NCI-H2029 treated with DMSO at 0.1 percent for 48 hours (cell line): ENCODE measurements around the gene TPRKB.
"Not testable (repeated sequence)": the region's sequence is repeated elsewhere in the genome, so short reads cannot be mapped to it uniquely, and the experiment has no call there.

Experiments
- DNase-seq: peaks from one replicate; lab custom pipeline; 2025; lab: John Stamatoyannopoulos, UW

TPRKB gene

DNA sequence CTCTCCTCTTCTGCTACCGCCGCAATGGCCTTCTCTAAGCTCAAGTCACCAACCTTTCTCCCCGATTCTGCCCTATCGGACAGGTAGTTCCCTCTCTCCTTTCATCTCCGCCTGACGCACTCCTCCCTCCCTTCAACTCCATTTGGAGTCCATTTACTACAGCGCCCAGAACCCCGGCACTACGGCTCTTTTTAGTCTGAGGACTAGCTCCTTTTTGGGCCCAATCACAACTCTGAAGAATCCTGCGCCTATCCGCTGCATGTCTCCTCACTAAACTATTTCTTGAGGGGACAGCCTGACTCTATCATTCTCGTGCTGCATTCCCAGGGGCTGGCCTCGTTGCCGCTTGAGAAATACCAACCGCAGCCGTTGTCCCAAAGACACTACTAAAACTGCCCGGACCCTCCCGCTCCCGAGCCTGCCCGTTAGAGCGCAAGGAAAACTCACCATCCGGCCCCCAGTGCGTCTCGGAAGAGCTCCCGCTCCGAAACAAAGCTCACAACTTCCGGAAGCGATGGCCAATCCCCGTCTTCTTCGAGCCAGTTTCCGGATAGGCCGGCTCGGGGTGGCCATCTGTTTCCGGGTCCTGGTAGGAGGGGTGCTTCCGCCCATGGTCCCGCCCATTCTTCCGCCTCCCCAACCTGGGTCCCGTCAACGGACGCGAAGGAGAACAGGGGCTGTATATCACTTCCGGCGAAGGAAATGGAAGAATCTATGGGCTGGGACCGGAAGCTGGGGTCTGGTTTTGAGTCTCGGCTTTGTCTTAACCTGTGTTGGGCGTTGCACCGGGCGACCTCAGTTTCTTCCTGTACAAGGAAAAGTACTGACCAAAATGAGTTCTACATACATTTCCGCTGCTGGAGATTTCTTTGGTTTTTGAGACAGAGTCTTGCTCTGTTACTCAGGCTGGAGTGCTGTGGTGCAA lies at the start of gene TPRKB:
TPRKB (minus strand) TSS at position 491 of the 925 bp plus-strand sequence. CDS start 2,776 bp downstream, outside the sequence.
- DNase-seq = peak; percentile 84

DNA sequence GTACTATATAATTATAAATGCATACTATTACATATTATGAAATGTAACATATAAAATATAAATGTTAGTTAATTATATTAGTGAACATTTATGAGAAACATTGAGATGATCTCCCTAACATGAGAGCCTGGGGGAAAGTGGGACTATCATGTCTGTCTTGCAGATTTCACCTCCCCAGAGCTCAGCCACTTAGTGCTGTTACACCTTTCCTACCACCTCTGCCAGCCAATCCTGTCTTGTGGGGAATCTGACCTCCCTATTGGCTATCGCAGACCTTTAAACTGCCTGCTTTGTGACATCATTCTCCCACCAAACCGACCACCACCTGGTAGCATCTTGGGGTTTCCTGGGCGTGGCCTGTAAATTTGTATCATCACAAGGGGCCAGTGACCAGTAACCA lies 46.7 kb upstream of the TPRKB start, which contains the start of gene C2orf78:
C2orf78 (plus strand) TSS at position 301 of the 400 bp plus-strand sequence. CDS start 127 bp downstream, outside the sequence.
- not testable (repeated sequence) for DNase-seq

DNA sequence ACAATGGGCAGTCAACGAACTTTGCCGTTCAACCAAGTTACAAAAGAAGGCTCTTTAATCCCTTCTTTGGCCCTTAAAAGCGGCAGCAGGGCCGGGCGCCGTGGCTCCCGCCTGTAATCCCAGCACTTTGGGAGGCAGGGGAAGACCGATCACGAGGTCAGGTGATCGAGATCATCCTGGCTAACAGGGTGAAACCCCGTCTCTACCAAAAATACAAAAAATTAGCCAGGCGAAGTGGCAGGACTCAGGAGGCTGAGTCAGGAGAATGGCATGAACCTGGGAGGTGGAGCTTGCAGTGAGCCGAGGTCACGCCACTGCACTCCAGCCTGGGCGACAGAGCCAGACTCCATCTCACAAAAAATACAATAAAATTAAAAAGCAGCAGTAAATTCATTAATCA lies 46.3 kb upstream of the TPRKB start:
- not testable (repeated sequence) for DNase-seq

DNA sequence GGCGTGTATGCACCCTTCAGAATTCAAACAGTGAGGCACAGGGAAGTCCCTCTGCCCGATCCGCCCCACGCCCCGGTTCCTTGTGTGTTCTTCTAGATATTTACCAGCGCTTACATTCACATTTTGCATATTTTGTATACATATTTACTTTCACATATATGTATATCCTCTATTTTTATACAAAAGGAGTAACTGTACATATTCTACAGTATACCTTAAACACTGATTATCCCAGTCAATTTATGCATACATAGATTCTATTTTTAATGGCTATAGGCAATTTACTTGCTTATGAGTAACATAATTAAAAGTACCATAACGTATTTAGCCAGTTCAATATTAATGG lies 43.1 kb upstream of the TPRKB start:
- no peak for DNase-seq

DNA sequence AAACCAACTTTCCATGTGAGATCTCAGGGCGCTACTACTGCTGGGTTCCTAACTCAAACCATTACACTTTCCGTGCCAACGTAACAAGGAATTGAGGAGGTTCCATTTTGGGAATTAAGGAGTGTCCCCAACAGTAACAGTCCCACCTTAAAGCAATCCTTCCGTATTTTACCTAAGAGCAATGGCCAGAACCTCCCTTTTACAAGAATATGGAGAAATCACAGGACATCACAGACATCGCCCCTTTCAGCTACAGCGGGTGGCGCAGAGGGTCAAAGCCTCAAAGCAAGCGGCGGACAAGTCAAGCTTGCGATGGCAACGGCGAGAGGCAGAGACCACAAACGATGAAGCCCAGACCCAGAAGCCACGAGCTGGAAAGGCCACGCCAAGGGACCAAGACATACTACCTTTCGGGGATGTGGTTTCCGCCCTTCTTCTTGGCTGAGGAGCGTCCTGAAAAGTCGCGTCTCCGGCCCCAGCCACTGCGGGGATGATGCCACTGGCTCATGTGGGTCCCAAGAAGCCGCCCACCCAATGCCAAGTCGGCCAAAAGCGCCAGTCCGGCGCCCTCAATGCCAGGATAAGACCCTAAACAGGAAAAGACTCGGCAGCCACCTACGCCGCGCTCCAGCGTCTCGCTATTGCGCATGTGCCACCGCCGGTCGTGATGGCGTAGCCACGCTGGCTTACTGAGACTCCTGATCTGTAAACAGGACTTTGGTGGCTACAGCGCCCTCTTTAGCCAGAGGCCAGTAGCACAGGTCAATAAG lies 42.5 kb upstream of the TPRKB start, which contains the start of gene DUSP11:
DUSP11 (minus strand) TSS at position 637 of the 770 bp plus-strand sequence; CDS start at position 508, 129 bp downstream.
- peak; percentile 64 for DNase-seq

DNA sequence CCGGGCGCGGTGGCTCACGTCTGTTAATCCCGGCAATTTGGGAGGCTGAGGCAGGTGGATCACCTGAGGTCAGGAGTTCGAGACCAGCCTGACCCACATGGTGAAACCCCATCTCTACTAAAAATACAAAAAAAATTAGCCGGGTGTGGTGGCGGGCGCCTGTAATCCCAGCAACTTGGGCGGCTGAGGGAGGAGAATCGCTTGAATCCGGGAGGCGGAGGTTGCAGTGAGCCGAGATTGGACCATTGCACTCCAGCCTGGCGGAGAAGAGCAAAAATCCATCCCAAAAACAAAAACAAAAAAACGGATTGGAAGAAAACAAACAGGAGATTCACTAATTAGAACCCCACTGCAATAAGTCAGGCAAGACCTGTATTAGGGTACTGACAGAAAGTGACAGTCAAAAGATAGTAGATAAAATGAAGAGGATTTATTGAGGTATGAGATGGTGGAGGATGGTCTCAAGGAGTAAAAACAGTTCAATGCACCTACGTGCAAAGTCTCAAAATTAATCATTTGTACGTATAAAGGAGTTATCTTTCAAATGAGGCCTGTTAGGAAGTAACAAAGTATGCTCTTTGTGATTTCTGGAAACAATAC lies 41.8 kb upstream of the TPRKB start:
- DNase-seq = not testable (repeated sequence)

DNA sequence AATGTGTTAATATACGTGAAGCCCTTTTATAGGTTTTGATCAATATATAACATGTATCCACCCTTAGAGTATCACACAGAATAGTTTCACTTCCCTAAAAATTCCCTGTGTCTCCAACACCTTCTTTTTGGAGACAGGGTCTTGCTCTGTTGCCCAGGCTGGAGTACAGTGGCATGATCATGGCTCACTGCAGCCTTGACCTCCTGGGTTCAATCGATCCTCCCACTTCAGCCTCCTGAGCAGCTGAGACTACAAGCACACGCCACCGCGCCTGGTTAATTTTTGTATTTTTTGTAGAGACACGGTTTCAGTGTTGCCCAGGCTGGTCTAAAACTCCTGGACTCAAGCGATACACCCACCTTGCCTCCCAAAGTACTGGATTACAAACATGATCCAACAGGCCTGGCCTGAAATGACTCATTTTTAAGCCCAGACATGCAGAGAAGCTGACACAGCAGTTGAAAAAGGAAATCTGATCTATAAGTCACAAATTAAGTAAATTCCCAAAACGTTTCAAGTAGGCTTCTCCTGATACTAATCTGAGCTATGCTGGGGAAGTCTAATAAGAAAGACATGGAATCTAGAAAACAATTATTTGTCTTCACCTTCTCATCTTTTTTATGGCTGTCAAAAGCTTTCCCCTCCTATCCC lies 39.8 kb upstream of the TPRKB start:
- no peak for DNase-seq

DNA sequence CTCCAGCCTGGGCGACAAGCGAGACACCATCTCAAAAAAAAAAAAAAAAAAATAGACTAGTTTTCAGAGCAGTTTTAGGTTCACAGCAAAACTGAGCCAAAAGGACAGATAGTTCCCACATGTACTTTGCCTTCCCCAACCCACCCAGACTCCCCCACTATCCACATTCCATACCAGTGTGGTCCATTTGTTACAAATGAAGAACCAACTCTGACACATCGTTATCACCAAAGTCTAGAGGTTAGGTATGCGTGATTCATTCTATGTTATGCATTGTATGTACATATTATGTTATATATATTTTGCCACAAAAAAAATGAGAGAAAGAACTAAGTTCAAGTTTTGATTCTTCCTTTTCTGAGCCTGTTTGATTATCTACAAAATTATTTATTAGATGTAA lies 39.2 kb upstream of the TPRKB start:
- no peak for DNase-seq

DNA sequence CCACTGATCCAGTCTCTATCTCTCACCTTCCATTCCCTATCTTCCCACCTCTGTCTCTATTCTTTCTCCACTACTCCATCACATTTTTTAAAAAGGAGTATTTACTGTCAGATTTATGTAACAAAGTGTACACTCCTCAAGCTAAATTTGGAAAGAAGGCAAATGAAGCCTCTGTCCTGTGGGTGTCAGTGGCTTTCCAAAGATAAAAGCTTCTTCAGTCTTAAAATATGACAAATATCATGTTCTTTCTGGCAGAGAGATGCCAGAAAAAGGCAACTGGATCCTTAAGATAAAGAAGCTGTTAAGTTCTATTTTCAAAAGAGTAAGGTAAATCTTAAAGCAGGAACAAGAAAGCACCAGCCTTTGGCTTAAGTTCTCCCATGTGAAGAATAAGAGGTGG lies 35.7 kb upstream of the TPRKB start:
- DNase-seq = no peak

DNA sequence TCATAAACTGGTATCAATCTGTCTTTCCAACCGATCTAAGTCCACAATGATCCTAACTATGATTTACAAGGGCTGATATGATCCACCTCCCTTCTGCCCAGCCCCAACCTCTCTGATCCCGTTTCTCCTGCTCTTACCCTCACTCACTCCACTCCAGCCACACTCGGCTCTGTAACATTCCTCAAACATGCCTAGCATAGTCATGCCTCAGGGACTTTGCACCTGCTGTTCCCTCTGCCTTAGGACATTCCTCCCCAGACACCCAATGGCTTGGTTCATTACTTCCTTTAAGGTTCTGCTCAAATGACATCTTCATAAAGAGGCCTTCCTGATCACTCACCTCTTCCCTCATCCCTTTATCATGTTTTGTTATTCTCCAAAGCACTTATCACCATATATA lies 33.6 kb upstream of the TPRKB start:
- DNase-seq = no peak

DNA sequence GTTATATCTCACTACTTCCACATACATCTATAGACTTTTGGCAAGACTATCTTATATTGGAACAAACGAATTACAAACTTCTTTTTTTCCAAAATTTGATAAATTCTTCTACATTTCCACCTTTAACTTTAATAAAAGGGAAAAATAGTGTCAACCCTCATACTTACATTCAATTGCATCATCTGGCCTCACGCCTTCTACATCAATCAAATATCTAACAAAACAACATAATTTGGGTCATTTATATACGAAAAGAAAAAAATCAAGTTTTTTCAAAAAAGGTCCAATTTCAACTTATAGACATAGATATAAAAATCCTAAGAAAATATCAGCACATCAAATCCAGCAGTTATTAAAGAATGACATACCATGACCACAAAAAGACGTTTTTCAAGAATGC lies 29.8 kb upstream of the TPRKB start:
- DNase-seq = no peak

DNA sequence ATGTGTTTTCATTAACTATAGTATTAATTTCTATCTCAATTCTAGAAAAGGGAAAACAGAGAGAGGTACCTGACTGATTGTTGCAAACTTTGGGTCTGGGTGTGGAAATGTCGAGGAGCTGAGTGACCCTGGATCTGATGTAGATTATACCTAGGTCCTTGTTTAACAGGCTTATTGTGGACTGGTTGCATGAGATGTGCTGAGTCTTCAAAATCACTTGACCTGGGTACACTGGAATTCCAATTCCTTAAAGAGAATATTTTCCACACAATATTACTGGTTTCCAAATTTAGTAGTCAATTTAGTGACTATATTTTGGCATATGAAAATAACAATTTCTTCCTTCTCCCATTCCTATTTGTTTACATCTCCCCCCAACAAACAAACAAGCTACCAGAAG lies 29.2 kb upstream of the TPRKB start:
- DNase-seq = no peak

DNA sequence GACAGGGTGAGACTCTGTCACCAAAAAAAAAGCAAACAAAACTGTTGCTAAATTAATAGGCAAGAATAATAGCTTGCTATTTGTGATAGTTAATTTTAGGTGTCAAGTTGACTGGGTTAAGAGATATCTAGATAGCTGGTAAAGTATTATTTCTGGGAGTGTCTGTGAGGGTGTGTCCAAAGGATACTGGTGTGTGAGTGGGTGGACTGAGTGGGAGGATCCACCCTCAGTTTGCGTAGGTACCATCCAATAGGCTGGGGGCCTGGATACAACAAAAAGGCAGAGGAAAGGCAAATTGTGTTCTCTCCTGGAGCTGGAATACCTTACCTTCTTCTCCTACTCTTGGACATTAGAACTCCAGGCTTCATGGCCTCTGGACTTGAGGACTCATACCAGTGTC lies 27.8 kb upstream of the TPRKB start:
- DNase-seq = no peak

DNA sequence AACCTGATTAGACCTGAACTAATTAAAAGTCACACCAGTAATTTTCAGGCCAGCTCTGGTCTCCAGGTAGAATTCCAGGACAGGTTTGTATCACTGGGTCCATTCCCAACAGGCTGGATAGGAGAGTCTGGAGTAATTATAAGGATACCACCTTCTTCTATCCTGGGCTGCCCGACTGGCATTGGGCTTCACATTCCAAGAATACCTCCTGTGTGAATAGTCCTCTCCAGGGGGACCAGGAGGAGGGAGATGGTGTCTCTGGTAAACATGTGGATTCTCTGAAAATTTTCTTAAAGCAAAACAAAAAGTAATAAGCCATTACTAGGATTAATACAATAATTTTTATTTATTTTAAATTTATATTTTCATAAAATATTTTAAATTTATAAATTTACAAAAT lies 25.4 kb upstream of the TPRKB start:
- no peak for DNase-seq

DNA sequence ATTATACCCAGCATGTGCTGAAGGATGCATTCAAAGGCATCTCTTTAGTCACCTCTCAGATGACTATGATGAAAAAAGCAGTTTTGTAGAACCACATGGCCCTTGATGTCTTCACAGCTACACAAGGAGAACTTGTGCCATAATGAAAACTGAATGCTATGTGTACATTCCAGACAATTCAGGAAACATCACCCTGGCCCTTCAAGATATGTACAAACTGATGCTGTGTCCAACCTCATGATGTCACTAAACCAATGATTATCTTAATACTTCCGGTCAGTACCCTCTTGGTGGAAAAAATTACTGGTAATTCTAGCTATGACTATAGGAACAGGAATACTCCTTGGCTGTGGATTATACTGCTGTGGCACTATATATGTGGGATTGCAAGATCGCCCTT lies 22.8 kb upstream of the TPRKB start:
- DNase-seq = no peak

DNA sequence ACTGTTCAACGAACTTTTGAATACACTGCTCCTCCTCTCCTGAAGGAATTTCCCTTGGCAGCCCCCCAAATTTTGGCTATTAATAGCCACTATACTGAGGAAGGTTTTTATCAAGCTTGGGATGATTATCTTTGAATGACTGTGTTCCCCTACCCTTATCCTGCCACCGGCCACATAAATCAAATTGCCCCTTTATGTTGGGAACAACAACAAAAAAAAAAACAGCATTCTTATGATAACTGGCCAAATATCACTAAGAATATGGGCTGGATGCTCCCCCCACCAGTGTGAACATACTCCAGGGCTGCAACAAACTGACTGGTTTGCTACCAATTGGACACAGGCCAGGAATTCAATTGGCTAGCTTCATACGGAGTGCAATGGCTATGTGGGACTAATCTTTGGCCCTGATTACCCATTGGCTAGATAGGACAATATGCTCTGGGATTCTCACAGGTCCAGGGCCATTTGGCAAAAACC lies 22.2 kb upstream of the TPRKB start:
- no peak for DNase-seq

DNA sequence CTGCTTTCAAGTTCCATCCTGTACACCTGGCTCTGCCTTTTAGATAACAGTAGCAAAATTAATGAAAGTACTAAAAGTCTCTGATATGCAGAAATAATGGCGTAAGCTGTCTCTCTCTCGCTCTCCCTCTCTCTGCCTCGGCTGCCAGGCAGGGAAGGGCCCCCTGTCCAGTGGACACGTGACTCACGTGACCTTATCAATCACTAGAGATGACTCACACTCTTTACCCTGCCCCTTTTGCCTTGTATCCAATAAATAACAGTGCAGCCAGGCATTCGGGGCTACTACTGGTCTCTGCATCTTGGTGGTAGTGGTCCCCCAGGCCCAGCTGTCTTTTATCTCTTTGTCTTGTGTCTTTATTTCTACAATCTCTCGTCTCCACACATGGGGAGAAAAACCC lies 17.2 kb upstream of the TPRKB start:
- DNase-seq = not testable (repeated sequence)

DNA sequence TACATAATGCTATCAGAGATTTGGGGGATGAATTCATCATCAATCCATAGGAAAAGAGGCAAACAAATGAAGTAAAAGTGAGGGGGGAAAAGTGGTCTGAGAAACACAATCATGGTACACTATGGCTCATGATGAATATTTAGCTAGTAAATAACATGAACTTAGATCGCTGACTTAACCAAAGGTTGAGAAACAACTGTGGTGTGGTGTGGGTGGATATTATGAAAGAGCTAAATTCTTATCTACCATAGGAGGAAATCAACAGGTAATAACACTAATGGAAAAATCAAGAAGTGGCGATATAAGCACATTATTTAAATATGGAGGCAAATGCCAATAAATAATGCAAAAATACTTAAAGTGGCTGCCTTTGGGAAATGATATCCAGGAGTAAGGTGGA lies 12.2 kb upstream of the TPRKB start:
- DNase-seq = no peak

DNA sequence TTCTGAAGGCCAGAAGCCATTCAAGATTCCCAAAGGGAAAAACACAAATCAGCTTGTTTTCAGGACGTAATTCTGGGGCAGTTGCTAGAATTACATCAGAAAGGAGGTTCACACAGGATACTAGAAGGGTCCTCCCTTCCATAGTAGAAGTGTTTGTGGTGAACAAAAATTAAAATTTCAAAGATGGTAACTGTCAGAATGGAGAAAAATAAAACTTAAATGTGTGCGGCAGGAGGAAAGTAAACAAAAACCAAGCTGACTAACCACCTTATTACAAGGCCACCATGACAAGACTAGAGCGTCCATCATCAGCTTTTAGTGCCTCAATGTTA lies 9.7 kb upstream of the TPRKB start:
- no peak for DNase-seq

DNA sequence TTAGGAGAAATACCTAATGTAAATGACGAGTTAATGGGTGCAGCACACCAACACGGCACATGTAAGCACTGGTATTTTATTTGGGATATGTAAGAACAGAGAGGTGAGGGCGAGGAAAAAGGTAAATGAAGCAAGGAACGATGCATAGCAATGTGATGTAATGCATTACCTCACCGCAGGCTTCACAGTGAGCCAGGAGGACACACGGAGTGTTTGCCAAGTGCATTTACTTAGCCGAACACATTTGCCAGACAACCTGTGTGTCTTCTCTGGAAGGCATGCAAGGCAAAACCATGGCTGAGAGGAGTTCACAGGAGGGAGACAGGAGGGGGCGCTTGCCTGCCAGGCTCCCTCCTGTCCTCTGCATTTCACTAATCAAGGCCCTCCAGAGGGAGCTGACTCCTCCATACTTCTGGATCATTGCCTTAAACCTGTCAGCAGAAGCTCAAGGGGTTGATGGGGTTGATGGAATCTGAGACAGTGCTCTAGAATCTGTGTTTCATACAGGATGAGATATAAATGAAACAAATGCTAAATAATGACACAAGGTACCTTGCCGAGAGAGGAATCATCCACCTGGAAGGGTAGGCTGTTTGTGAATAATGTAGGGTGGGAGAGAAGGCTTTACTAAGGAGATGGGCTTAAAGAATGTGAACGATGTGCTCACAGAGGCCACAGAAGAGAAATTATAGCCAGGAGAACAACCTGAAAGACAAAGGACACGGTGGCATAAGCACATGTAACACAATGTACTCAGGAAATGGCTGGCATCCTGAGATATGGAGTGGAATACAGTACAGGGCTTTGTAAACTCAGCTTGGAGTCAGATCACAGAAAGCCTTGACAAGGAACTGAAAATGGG lies 9.1 kb upstream of the TPRKB start:
- DNase-seq = no peak

DNA sequence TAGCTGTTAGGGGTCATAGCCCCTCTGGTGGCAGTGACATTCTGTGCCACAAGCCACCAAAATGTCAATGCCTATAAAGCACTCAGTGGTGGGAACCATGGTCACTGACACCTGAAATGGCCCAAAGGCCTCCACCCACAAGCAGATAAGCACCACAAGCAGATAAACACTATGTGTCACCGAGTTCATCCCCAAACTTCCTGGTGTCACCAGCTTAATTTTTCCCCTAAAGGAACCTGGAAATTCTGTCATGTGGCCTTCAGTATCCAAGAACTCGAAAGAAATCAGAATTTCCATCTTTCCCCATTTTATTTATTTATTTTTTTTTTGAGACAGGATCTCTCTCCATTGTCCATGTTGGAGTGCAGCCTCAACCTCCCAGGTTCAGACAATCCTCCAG lies 3.6 kb upstream of the TPRKB start:
- DNase-seq = no peak
